ENCODE results near the gene LHCGR.

LHCGR gene

GRCh38 chr2:48770181-48770580 is 14.7 kb upstream of the LHCGR start:
- Histone ChIP-seq H3K36me3 (ENCODE audit: control insufficient read depth, insufficient read depth, low read length) (no peaks in the 10 kb centered on the region), H3K27ac (ENCODE audit: low read depth, low read length) (no peak overlapping the region)

GRCh38 chr2:48768669-48769068 is 13.1 kb upstream of the LHCGR start:
- H3K27ac ChIP-seq (ENCODE audit: low read depth, low read length) = no peak overlapping the region
- peaks cover 9% of the 10 kb centered on the region for H3K4me1 ChIP-seq (ENCODE audit: control insufficient read depth, insufficient read depth, low read length)
- H3K4me3 ChIP-seq (ENCODE audit: low read depth, low read length) = no peak overlapping the region
- H3K9me3 ChIP-seq (ENCODE audit: control insufficient read depth, insufficient read depth, low read length) = no peaks in the 10 kb centered on the region
- H3K36me3 ChIP-seq (ENCODE audit: control insufficient read depth, insufficient read depth, low read length) = no peaks in the 10 kb centered on the region
- H3K27me3 ChIP-seq (ENCODE audit: control insufficient read depth, insufficient read depth, low read length) = no peaks in the 10 kb centered on the region
- H3K9ac ChIP-seq (ENCODE audit: low read depth, low read length) = no peak overlapping the region

More at GRCh38 chr2:48770181-48770580, 14.7 kb upstream of the LHCGR start:
- H3K4me3 ChIP-seq (ENCODE audit: low read depth, low read length) = no peak overlapping the region
- H3K9me3 ChIP-seq (ENCODE audit: control insufficient read depth, insufficient read depth, low read length) = no peaks in the 10 kb centered on the region
- no peak overlapping the region for H3K9ac ChIP-seq (ENCODE audit: low read depth, low read length)
- H3K4me1 ChIP-seq (ENCODE audit: control insufficient read depth, insufficient read depth, low read length) = peaks cover 9% of the 10 kb centered on the region
- no peaks in the 10 kb centered on the region for H3K27me3 ChIP-seq (ENCODE audit: control insufficient read depth, insufficient read depth, low read length)

GRCh38 chr2:48767330-48767729 is 11.8 kb upstream of the LHCGR start:
- Histone ChIP-seq H3K9ac (ENCODE audit: low read depth, low read length) (no peak overlapping the region), H3K27me3 (ENCODE audit: control insufficient read depth, insufficient read depth, low read length) (no peaks in the 10 kb centered on the region), H3K4me3 (ENCODE audit: low read depth, low read length) (no peak overlapping the region), H3K27ac (ENCODE audit: low read depth, low read length) (no peak overlapping the region), H3K4me1 (ENCODE audit: control insufficient read depth, insufficient read depth, low read length) (peaks cover 9% of the 10 kb centered on the region), H3K9me3 (ENCODE audit: control insufficient read depth, insufficient read depth, low read length) (no peaks in the 10 kb centered on the region), H3K36me3 (ENCODE audit: control insufficient read depth, insufficient read depth, low read length) (no peaks in the 10 kb centered on the region)

- Histone ChIP-seq H3K4me3 (ENCODE audit: low read depth, low read length) (no peak overlapping the region), H3K9ac (ENCODE audit: low read depth, low read length) (no peak overlapping the region), H3K27me3 (ENCODE audit: control insufficient read depth, insufficient read depth, low read length) (peaks cover 9% of the 10 kb centered on the region), H3K4me1 (ENCODE audit: control insufficient read depth, insufficient read depth, low read length) (peaks cover 2% of the 10 kb centered on the region; the same call in 1 of the 2 replicates), H3K9me3 (ENCODE audit: control insufficient read depth, insufficient read depth, low read length) (no peaks in the 10 kb centered on the region), H3K27ac (ENCODE audit: low read depth, low read length) (no peak overlapping the region), H3K36me3 (ENCODE audit: control insufficient read depth, insufficient read depth, low read length) (no peaks in the 10 kb centered on the region)
These were observed 5.3 kb upstream of the LHCGR start for GRCh38 chr2:48760826-48761225.

- Histone ChIP-seq H3K4me1 (ENCODE audit: control insufficient read depth, insufficient read depth, low read length) (peaks cover 11% of the 10 kb centered on the region), H3K27ac (ENCODE audit: low read depth, low read length) (no peak overlapping the region), H3K4me3 (ENCODE audit: low read depth, low read length) (no peak overlapping the region), H3K9ac (ENCODE audit: low read depth, low read length) (no peak overlapping the region), H3K9me3 (ENCODE audit: control insufficient read depth, insufficient read depth, low read length) (no peaks in the 10 kb centered on the region), H3K27me3 (ENCODE audit: control insufficient read depth, insufficient read depth, low read length) (peaks cover 20% of the 10 kb centered on the region), H3K36me3 (ENCODE audit: control insufficient read depth, insufficient read depth, low read length) (no peaks in the 10 kb centered on the region)
These were observed 4.2 kb upstream of the LHCGR start for GRCh38 chr2:48759682-48760081.

- no peaks in the 10 kb centered on the region for H3K36me3 ChIP-seq (ENCODE audit: control insufficient read depth, insufficient read depth, low read length)
- no peaks in the 10 kb centered on the region for H3K9me3 ChIP-seq (ENCODE audit: control insufficient read depth, insufficient read depth, low read length)
- H3K27me3 ChIP-seq (ENCODE audit: control insufficient read depth, insufficient read depth, low read length) = peaks cover 27% of the 10 kb centered on the region
- peaks cover 33% of the 10 kb centered on the region for H3K4me1 ChIP-seq (ENCODE audit: control insufficient read depth, insufficient read depth, low read length)
- H3K9ac ChIP-seq (ENCODE audit: low read depth, low read length) = no peak overlapping the region
- H3K4me3 ChIP-seq (ENCODE audit: low read depth, low read length) = no peak overlapping the region
- no peak overlapping the region for H3K27ac ChIP-seq (ENCODE audit: low read depth, low read length)
These were observed 765 bp upstream of the LHCGR start for GRCh38 chr2:48756289-48756688.

- H3K4me1 ChIP-seq (ENCODE audit: control insufficient read depth, insufficient read depth, low read length) = peaks cover 33% of the 10 kb centered on the region
- no peaks in the 10 kb centered on the region for H3K9me3 ChIP-seq (ENCODE audit: control insufficient read depth, insufficient read depth, low read length)
- H3K9ac ChIP-seq (ENCODE audit: low read depth, low read length) = peak overlapping the region; percentile 21; the same call in 1 of the 2 replicates
- peak overlapping the region; percentile 62 for H3K4me3 ChIP-seq (ENCODE audit: low read depth, low read length)
- no peaks in the 10 kb centered on the region for H3K36me3 ChIP-seq (ENCODE audit: control insufficient read depth, insufficient read depth, low read length)
- no peak overlapping the region for H3K27ac ChIP-seq (ENCODE audit: low read depth, low read length)
- peaks cover 27% of the 10 kb centered on the region for H3K27me3 ChIP-seq (ENCODE audit: control insufficient read depth, insufficient read depth, low read length)
These were observed 650 bp downstream of the LHCGR start for GRCh38 chr2:48754874-48755273.

- Histone ChIP-seq H3K36me3 (ENCODE audit: control insufficient read depth, insufficient read depth, low read length) (no peaks in the 10 kb centered on the region), H3K27ac (ENCODE audit: low read depth, low read length) (no peak overlapping the region), H3K9ac (ENCODE audit: low read depth, low read length) (no peak overlapping the region), H3K4me3 (ENCODE audit: low read depth, low read length) (no peak overlapping the region), H3K9me3 (ENCODE audit: control insufficient read depth, insufficient read depth, low read length) (no peaks in the 10 kb centered on the region), H3K4me1 (ENCODE audit: control insufficient read depth, insufficient read depth, low read length) (peaks cover 33% of the 10 kb centered on the region), H3K27me3 (ENCODE audit: control insufficient read depth, insufficient read depth, low read length) (peaks cover 27% of the 10 kb centered on the region)
These were observed 2.3 kb downstream of the LHCGR start for GRCh38 chr2:48753228-48753627.

- no peak overlapping the region for H3K4me3 ChIP-seq (ENCODE audit: low read depth, low read length)
- no peak overlapping the region for H3K27ac ChIP-seq (ENCODE audit: low read depth, low read length)
- H3K27me3 ChIP-seq (ENCODE audit: control insufficient read depth, insufficient read depth, low read length) = peaks cover 13% of the 10 kb centered on the region
- no peak overlapping the region for H3K9ac ChIP-seq (ENCODE audit: low read depth, low read length)
- peaks cover 27% of the 10 kb centered on the region for H3K4me1 ChIP-seq (ENCODE audit: control insufficient read depth, insufficient read depth, low read length)
- no peaks in the 10 kb centered on the region for H3K9me3 ChIP-seq (ENCODE audit: control insufficient read depth, insufficient read depth, low read length)
- H3K36me3 ChIP-seq (ENCODE audit: control insufficient read depth, insufficient read depth, low read length) = no peaks in the 10 kb centered on the region
These were observed 5.3 kb downstream of the LHCGR start for GRCh38 chr2:48750128-48750739.

- Histone ChIP-seq H3K4me1 (ENCODE audit: control insufficient read depth, insufficient read depth, low read length) (peaks cover 20% of the 10 kb centered on the region), H3K36me3 (ENCODE audit: control insufficient read depth, insufficient read depth, low read length) (no peaks in the 10 kb centered on the region), H3K27me3 (ENCODE audit: control insufficient read depth, insufficient read depth, low read length) (peaks cover 6% of the 10 kb centered on the region; the same call in 1 of the 2 replicates), H3K9me3 (ENCODE audit: control insufficient read depth, insufficient read depth, low read length) (no peaks in the 10 kb centered on the region), H3K27ac (ENCODE audit: low read depth, low read length) (no peak overlapping the region), H3K9ac (ENCODE audit: low read depth, low read length) (no peak overlapping the region), H3K4me3 (ENCODE audit: low read depth, low read length) (no peak overlapping the region)
These were observed 6.0 kb downstream of the LHCGR start for GRCh38 chr2:48749291-48750127.

- H3K4me3 ChIP-seq (ENCODE audit: low read depth, low read length) = no peak overlapping the region
- H3K9me3 ChIP-seq (ENCODE audit: control insufficient read depth, insufficient read depth, low read length) = no peaks in the 10 kb centered on the region
- H3K36me3 ChIP-seq (ENCODE audit: control insufficient read depth, insufficient read depth, low read length) = no peaks in the 10 kb centered on the region
- H3K27ac ChIP-seq (ENCODE audit: low read depth, low read length) = no peak overlapping the region
- H3K9ac ChIP-seq (ENCODE audit: low read depth, low read length) = no peak overlapping the region
- peaks cover under 1% of the 10 kb centered on the region; the same call in 1 of the 2 replicates for H3K4me1 ChIP-seq (ENCODE audit: control insufficient read depth, insufficient read depth, low read length)
- H3K27me3 ChIP-seq (ENCODE audit: control insufficient read depth, insufficient read depth, low read length) = no peaks in the 10 kb centered on the region
These were observed 8.2 kb downstream of the LHCGR start for GRCh38 chr2:48747319-48747718.

Data from HUES48 (cell line).